ENCODE results near the gene LBR. TPM values are rescaled to one million over a fixed set of nuclear protein-coding genes. Genes with fewer than 3 reads are reported as not detected.

Gene LBR
- polyA plus RNA-seq, 1 donor (not counting 4 experiments of a cell fraction or from before 2014, with no cell fraction given), result 30.5 TPM

GRCh38 chr1:225462714-225463574 is 35.1 kb upstream of the LBR start:
- Histone ChIP-seq H3K27me3 (ENCODE audit: control insufficient read depth, extremely low read depth, insufficient read depth, low read length) (no peaks in the 10 kb centered on the region), H3K9me1 (ENCODE audit: control insufficient read depth, extremely low read depth, insufficient read depth, low read length) (no peaks in the 10 kb centered on the region), H2AFZ (ENCODE audit: control insufficient read depth, low read length) (no peak overlapping the region), H3K4me1 (ENCODE audit: control insufficient read depth, extremely low read depth, insufficient read depth, low read length) (peaks cover 34% of the 10 kb centered on the region), H3K79me2 (ENCODE audit: control insufficient read depth, insufficient read depth, low read length) (no peaks in the 10 kb centered on the region), H4K20me1 (ENCODE audit: control insufficient read depth, extremely low read depth, insufficient read depth, low read length) (no peaks in the 10 kb centered on the region), H3K9me3 (ENCODE audit: control insufficient read depth, low read depth, low read length) (no peaks in the 10 kb centered on the region), H3K4me3 (ENCODE audit: control insufficient read depth in 2 of 3, extremely low read depth in 1 of 3, insufficient read depth in 2 of 3, low read depth in 1 of 3, low read length in 3 of 3) (no peak overlapping the region), H3K4me2 (ENCODE audit: control insufficient read depth, extremely low read depth, insufficient read depth, low read depth, low read length) (no peak overlapping the region), H3K9ac (ENCODE audit: control insufficient read depth, extremely low read depth, insufficient read depth, low read length) (no peak overlapping the region), H3K36me3 (ENCODE audit: control insufficient read depth in 2 of 2, extremely low read depth in 1 of 2, insufficient read depth in 2 of 2, low read length in 2 of 2) (no peaks in the 10 kb centered on the region), H3K27ac (ENCODE audit: control insufficient read depth, insufficient read depth, low read length) (no peak overlapping the region)
- FAIRE-seq (no peak), DNase-seq (ENCODE audit: low read depth, low spot score) (no peak)
- dilution Hi-C loops (cut with MboI; ENCODE audit: extremely low pct_ligation_motif_present, low sequenced_read_pairs), result loop anchor here (25.0 kb wide), 1 partner anchor 524 kb away; the partner anchor contains the start of gene SDE2
- TF ChIP-seq CTCF (optimal IDR thresholded peaks at IDR 0.05 in 1 of 3, IDR thresholded peaks at IDR 0.05 in 1 of 3, conservative IDR thresholded peaks at IDR 0.05 in 1 of 3; ENCODE audit: extremely low read depth in 1 of 3, insufficient read depth in 2 of 3, low read length in 3 of 3), result no peak
- TF ChIP-seq EZH2 (IDR thresholded peaks at IDR 0.05; ENCODE audit: low read length), result no peak

- no peaks in the 10 kb centered on the region for H3K36me3 ChIP-seq (ENCODE audit: control insufficient read depth in 2 of 2, extremely low read depth in 1 of 2, insufficient read depth in 2 of 2, low read length in 2 of 2)
- H3K4me1 ChIP-seq (ENCODE audit: control insufficient read depth, extremely low read depth, insufficient read depth, low read length), result peaks cover 34% of the 10 kb centered on the region
- H2AFZ ChIP-seq (ENCODE audit: control insufficient read depth, low read length), result no peak overlapping the region
- FAIRE-seq, result no peak
- no peak overlapping the region for H3K4me3 ChIP-seq (ENCODE audit: control insufficient read depth in 2 of 3, extremely low read depth in 1 of 3, insufficient read depth in 2 of 3, low read depth in 1 of 3, low read length in 3 of 3)
- no peak overlapping the region for H3K9ac ChIP-seq (ENCODE audit: control insufficient read depth, extremely low read depth, insufficient read depth, low read length)
- H3K79me2 ChIP-seq (ENCODE audit: control insufficient read depth, insufficient read depth, low read length), result no peaks in the 10 kb centered on the region
- H4K20me1 ChIP-seq (ENCODE audit: control insufficient read depth, extremely low read depth, insufficient read depth, low read length), result no peaks in the 10 kb centered on the region
- DNase-seq (ENCODE audit: low read depth, low spot score), result no peak
- H3K27me3 ChIP-seq (ENCODE audit: control insufficient read depth, extremely low read depth, insufficient read depth, low read length), result no peaks in the 10 kb centered on the region
- TF ChIP-seq CTCF (optimal IDR thresholded peaks at IDR 0.05 in 1 of 3, IDR thresholded peaks at IDR 0.05 in 1 of 3, conservative IDR thresholded peaks at IDR 0.05 in 1 of 3; ENCODE audit: extremely low read depth in 1 of 3, insufficient read depth in 2 of 3, low read length in 3 of 3) (no peak), EZH2 (IDR thresholded peaks at IDR 0.05; ENCODE audit: low read length) (no peak)
- no peak overlapping the region for H3K27ac ChIP-seq (ENCODE audit: control insufficient read depth, insufficient read depth, low read length)
- H3K4me2 ChIP-seq (ENCODE audit: control insufficient read depth, extremely low read depth, insufficient read depth, low read depth, low read length), result no peak overlapping the region
- H3K9me3 ChIP-seq (ENCODE audit: control insufficient read depth, low read depth, low read length), result no peaks in the 10 kb centered on the region
- dilution Hi-C loops (cut with MboI; ENCODE audit: extremely low pct_ligation_motif_present, low sequenced_read_pairs), result loop anchor here (25.0 kb wide), 1 partner anchor 525 kb away; the partner anchor contains the start of gene SDE2
- H3K9me1 ChIP-seq (ENCODE audit: control insufficient read depth, extremely low read depth, insufficient read depth, low read length), result no peaks in the 10 kb centered on the region
Measured at GRCh38 chr1:225462429-225462713, 34.5 kb upstream of the LBR start.
